Activated CD4-positive, alpha-beta T cell treated with anti-CD3 and anti-CD28 coated beads, Interleukin-2, amount 50 U/mL, for 4 hours (primary cell): ENCODE measurements around the gene C9orf153.

Experiments used
- DNase-seq, 2 experiments: peaks; one replicate each; pipeline ENCODE4 v3.0.0-alpha.2; 2020

Gene C9orf153

GRCh38 chr9:86185872-86186271 lies 73.6 kb downstream of the C9orf153 start:
- no peak for DNase-seq

DNA sequence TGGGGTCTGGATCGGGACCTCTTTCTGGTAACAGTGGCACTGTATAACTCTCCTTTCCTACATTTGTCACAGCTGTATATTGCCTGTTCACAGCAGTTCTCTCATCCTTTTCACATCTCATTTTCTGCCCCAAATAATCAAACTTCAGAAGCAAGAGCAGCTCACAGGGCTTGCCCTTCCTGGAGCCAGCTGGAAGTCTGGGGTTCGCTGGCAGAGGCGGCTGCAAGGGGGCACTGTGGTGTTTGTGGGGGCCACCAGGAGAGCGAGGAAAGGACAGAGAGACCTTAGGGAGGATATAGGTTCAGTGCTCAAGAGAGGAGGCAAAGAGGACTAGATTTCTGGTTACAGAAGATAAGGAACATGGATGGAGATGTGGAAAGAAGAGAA lies 75.3 kb downstream of the C9orf153 start:
- DNase-seq, result no peak

DNA sequence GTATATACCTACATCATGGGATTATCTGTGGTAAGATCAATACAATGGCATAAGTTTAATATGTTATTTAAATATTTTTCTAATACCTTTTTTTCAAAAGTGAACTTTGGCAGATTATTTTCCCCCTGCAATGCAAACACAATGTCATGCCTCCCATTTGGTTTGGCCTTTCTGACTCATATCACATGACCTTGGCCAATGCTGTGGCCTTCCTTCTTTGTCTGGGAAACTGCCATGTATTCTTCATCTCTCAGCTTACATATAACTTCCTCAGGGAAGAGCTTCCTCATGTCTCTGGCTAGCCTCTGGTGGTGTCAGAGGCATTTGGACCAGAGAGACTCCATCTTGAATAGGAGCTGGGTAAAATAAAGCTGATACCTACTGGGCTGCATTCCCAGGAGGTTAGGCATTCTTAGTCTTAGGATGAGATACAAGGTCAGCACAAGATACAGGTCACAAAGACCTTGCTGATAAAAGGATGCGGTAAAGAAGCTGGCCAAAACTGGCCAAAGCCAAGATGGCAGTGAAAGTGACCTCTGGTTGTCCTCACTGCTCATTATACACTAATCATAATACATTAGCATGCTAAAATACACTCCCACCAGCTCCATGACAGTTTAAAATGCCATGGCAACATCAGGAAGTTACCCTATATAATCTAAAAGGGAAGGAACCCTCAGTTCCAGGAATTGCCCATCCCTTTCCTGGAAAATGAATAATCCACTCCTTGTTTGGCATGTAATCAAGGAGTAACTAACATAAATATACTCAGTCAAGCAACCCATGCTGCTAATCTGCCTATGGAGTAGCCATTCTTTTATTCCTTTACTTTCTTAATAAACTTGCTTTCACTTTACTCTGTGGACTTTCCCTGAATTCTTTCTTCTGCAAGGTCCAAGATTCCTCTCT lies 76.0 kb downstream of the C9orf153 start:
- DNase-seq, result no peak

- no peak for DNase-seq
Measured at GRCh38 chr9:86181379-86182315, 77.8 kb downstream of the C9orf153 start.

- DNase-seq, result no peak
Measured at GRCh38 chr9:86178503-86178902, 81.0 kb downstream of the C9orf153 start.

GRCh38 chr9:86177995-86178394 lies 81.5 kb downstream of the C9orf153 start:
- no peak for DNase-seq

DNA sequence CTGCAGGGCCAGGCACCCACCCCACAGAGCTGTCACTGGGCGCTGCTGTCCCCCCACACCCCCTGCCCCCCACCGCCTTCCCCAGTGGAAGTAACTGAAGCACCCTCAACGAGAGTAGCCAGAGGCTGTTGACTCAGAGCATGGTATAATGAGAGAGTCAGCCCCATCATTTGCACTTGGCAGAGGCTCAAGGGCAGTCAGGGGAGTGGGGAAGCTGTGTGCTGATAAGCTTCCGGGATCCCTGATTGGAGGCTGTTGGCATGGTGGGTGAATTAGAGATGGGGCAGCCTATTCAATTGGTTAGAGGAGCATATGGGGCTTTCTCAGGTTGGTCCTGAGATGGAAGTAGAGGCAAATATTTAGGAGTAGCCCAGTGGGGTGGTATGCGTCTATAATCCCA lies 83.0 kb downstream of the C9orf153 start:
- DNase-seq, result no peak

DNA sequence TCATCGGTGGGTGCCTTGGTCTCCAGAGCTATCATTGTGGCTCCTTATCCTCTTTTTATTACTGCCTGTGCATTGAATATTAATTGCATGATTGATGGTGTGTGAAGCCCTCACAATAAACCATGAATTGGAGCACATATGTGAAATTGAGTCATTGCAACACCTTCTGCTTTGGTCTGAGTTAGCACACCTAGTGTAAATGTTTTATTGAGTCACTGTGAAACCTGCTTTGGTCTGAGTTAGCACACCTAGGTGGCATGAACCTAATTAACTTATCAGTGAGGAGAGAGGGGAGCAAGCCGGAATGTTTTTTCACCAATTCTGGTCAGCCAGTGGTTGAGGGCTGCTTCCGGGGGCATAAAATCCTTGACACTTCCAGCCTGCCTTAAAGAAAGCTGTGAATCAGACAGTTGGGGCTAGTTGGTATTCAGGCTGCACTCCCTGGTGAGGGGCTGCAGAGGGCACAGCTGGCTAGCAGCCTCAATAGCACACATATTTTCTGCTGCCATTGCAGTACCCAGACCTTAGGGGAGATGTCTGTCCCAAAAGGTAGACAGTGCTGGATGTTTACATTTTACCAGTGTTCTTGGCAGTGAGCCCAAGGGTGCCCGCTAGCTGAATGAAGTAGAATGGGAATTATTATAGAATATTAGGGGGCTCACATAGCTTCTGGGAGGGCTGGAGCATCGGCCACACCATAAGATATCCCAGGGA lies 83.6 kb downstream of the C9orf153 start:
- no peak for DNase-seq

DNA sequence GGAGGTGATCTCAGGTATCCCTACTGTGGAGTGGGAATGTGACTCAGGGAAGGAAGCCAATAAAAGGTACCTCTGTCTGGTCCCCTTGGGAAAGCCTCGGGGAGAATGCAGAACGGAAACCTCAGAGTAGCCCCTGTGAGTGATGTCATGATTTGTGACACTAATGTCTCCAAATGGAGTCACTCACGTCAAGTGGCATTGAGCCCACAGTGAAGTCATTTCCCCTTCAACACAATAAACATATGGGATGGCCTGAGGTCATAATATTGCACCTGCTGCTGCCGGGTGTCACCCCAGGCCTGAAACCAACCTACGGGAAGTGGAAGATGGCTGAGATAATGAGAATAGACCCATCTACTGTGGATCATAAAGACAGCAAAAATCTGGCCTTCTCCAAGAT lies 84.2 kb downstream of the C9orf153 start:
- DNase-seq, result no peak
